Measurements from ENCODE around the gene BABAM1. TPM values are rescaled to one million over a fixed set of nuclear protein-coding genes. Genes with fewer than 3 reads are reported as not detected.

Gene BABAM1
- total and polyA plus RNA-seq, 9 of the 15 experiments (the other 6 are each of a cell fraction or from before 2014, with no cell fraction given): 14.7 to 160 (median 113) TPM

DNA sequence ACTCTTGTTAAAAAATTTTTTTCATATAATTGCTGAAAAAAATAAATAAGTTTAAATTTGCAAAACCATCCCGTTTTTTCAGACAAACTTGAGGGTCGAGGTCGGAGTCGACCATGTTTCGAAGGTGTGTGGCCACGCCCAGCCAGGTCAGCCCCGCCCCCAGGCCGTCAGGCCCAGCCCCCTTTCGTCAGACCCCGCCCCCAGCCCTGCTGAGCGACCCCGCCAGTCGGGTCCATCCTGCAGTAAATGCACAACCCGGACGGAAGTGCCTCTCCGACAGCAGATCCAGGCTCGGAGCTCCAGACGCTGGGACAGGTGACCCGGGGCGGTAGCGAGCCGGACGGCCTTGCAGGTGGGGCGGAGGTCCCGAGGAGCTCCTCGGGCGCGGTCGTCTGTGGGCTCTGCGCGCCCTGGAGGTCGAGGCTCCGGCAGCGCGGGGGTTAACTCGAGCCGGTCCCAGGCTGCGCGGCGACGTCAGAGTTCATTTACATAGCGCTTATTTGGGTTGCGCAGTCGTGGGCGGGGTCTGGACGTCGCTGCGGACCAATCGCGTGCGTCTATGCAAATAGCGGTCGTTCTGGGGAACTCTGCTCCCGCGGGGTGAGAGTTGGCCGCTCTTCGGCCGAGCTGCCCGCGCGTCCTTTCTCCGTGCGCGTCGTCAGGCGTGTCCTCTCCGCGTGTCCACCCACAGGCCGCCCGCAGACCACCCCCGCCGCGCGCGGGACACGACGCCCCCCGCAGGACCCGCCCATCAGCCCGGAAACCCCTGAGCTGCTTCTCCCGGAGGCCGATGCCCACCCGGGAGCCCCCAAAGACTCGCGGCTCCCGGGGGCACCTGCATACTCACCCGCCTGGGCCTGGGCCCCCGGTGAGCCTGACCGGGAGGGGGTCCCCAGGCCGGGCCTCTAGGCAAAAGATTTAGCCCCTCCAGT is 41.0 kb upstream of the BABAM1 start, which contains the start of gene OCEL1 (continued):
- TF ChIP-seq, protein P1, sequence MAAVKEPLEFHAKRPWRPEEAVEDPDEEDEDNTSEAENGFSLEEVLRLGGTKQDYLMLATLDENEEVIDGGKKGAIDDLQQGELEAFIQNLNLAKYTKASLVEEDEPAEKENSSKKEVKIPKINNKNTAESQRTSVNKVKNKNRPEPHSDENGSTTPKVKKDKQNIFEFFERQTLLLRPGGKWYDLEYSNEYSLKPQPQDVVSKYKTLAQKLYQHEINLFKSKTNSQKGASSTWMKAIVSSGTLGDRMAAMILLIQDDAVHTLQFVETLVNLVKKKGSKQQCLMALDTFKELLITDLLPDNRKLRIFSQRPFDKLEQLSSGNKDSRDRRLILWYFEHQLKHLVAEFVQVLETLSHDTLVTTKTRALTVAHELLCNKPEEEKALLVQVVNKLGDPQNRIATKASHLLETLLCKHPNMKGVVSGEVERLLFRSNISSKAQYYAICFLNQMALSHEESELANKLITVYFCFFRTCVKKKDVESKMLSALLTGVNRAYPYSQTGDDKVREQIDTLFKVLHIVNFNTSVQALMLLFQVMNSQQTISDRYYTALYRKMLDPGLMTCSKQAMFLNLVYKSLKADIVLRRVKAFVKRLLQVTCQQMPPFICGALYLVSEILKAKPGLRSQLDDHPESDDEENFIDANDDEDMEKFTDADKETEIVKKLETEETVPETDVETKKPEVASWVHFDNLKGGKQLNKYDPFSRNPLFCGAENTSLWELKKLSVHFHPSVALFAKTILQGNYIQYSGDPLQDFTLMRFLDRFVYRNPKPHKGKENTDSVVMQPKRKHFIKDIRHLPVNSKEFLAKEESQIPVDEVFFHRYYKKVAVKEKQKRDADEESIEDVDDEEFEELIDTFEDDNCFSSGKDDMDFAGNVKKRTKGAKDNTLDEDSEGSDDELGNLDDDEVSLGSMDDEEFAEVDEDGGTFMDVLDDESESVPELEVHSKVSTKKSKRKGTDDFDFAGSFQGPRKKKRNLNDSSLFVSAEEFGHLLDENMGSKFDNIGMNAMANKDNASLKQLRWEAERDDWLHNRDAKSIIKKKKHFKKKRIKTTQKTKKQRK (IDR thresholded peaks at IDR 0.05; ENCODE audit: borderline replicate concordance, low read depth, low read length): no peak
- TF ChIP-seq TAF7 (tag; IDR thresholded peaks at IDR 0.05) (no peak), KAT8 (IDR thresholded peaks at IDR 0.05; ENCODE audit: low read depth) (no peak), ZNF586 (CRISPR knock-in tag; conservative IDR thresholded peaks at IDR 0.05) (no peak), TCF7L2 (IDR thresholded peaks at IDR 0.05; ENCODE audit: low read depth, low read length) (no peak), SMARCA5 (IDR thresholded peaks at IDR 0.05) (no peak), SRSF1 (IDR thresholded peaks at IDR 0.05; ENCODE audit: low read depth, low read length) (no peak), FOXJ2 (tag; IDR thresholded peaks at IDR 0.05) (no peak), BRD4 (IDR thresholded peaks at IDR 0.05) (no peak), ZFP30 (CRISPR knock-in tag; IDR thresholded peaks at IDR 0.05; ENCODE audit: borderline replicate concordance) (no peak), ZNF263 (CRISPR knock-in tag; IDR thresholded peaks at IDR 0.05; ENCODE audit: borderline replicate concordance) (no peak), GABPB1 (CRISPR knock-in tag; IDR thresholded peaks at IDR 0.05) (peak; percentile 84), CTBP1 (IDR thresholded peaks at IDR 0.05; ENCODE audit: borderline replicate concordance) (peak; percentile 82), ELF1 (tag; IDR thresholded peaks at IDR 0.05) (peak; percentile 61; the same call in 1 of the 2 replicates), DACH1 (IDR thresholded peaks at IDR 0.05; ENCODE audit: partially characterized antibody) (no peak), TBP (optimal IDR thresholded peaks at IDR 0.05; ENCODE audit: low read depth, low read length) (peak; percentile 84), CREB1 (IDR thresholded peaks at IDR 0.05) (peak; percentile 81), CREB1 (CRISPR knock-in tag; IDR thresholded peaks at IDR 0.05) (peak; percentile 89), ZNF212 (CRISPR knock-in tag; IDR thresholded peaks at IDR 0.05) (no peak), TCF3 (CRISPR knock-in tag; IDR thresholded peaks at IDR 0.05) (no peak), PURB (CRISPR knock-in tag; IDR thresholded peaks at IDR 0.05; ENCODE audit: low read depth) (no peak)
- TF ChIP-seq, protein P2, sequence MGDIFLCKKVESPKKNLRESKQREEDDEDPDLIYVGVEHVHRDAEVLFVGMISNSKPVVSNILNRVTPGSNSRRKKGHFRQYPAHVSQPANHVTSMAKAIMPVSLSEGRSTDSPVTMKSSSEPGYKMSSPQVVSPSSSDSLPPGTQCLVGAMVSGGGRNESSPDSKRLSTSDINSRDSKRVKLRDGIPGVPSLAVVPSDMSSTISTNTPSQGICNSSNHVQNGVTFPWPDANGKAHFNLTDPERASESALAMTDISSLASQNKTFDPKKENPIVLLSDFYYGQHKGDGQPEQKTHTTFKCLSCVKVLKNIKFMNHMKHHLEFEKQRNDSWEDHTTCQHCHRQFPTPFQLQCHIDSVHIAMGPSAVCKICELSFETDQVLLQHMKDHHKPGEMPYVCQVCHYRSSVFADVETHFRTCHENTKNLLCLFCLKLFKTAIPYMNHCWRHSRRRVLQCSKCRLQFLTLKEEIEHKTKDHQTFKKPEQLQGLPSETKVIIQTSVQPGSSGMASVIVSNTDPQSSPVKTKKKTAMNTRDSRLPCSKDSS (IDR thresholded peaks at IDR 0.05; ENCODE audit: low read depth, partially characterized antibody): no peak
- TF ChIP-seq, protein P3, sequence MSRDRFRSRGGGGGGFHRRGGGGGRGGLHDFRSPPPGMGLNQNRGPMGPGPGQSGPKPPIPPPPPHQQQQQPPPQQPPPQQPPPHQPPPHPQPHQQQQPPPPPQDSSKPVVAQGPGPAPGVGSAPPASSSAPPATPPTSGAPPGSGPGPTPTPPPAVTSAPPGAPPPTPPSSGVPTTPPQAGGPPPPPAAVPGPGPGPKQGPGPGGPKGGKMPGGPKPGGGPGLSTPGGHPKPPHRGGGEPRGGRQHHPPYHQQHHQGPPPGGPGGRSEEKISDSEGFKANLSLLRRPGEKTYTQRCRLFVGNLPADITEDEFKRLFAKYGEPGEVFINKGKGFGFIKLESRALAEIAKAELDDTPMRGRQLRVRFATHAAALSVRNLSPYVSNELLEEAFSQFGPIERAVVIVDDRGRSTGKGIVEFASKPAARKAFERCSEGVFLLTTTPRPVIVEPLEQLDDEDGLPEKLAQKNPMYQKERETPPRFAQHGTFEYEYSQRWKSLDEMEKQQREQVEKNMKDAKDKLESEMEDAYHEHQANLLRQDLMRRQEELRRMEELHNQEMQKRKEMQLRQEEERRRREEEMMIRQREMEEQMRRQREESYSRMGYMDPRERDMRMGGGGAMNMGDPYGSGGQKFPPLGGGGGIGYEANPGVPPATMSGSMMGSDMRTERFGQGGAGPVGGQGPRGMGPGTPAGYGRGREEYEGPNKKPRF (IDR thresholded peaks at IDR 0.05; ENCODE audit: low read depth, low read length): no peak

Measured in K562 (cell line).